VCaP (cell line): ENCODE results near the gene CNN2.

Experiments
- H3K27ac ChIP-seq: fragments of 450-650 bp; 2 replicates; pipeline ENCODE4 v1.5.1; 2017
- TF ChIP-seq, protein P1 (sequence below): fragments of 450-650 bp; conservative IDR thresholded peaks from 2 replicates; pipeline ENCODE4 v1.5.1; 2017; ENCODE audit warnings: mild to moderate bottlenecking, moderate library complexity

CNN2 gene

DNA sequence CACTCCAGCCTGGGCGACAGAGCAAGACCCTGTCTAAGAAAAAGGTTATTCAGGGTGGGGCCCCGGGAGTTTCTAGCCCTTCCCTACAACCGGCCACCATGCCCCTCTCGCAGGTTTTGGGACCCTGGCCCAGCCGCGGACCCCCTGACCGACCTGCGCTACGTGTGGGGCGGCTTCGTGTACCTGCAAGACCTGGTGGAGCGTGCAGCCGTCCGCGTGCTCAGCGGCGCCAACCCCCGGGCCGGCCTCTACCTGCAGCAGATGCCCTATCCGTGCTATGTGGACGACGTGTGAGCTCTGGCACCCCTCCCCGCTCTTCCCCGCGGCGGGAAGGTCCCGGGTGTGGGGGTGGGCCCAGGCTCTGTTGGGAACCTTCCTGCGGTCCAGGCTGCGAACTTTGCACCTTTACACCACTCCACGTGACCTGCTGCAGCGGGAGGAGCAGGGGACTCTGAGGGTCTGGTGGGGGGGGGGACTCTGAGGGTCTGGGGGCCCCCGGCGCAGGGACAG lies 19.8 kb downstream of the CNN2 start:
- TF ChIP-seq, protein P1, sequence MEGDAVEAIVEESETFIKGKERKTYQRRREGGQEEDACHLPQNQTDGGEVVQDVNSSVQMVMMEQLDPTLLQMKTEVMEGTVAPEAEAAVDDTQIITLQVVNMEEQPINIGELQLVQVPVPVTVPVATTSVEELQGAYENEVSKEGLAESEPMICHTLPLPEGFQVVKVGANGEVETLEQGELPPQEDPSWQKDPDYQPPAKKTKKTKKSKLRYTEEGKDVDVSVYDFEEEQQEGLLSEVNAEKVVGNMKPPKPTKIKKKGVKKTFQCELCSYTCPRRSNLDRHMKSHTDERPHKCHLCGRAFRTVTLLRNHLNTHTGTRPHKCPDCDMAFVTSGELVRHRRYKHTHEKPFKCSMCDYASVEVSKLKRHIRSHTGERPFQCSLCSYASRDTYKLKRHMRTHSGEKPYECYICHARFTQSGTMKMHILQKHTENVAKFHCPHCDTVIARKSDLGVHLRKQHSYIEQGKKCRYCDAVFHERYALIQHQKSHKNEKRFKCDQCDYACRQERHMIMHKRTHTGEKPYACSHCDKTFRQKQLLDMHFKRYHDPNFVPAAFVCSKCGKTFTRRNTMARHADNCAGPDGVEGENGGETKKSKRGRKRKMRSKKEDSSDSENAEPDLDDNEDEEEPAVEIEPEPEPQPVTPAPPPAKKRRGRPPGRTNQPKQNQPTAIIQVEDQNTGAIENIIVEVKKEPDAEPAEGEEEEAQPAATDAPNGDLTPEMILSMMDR, result no peak
- H3K27ac ChIP-seq, result no peak overlapping the region

GRCh38 chr19:1046836-1047695 lies 20.7 kb downstream of the CNN2 start:
- no peak overlapping the region for H3K27ac ChIP-seq
- TF ChIP-seq, protein P1, result no peak

DNA sequence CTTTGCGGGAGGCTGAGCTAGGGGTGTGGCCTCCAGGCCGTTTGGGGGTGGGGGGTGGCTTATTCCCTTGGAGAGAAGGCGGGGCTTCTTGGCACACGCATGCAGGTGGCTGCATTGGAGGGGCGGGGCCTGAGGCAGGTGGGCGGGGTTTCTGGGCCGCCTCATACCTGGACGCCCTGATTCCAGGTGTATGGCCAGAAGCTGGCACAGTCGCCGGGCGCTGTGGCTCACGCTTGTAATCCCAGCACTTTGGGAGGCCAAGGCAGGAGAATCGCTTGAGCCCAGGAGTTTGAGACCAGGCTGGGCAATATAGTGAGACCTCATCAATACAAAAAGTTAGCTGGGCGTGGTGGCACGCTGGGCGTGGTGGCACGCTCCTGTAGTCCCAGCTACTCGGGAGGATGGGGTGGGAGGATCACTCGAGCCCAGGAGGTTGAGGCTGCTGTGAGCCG lies 21.3 kb downstream of the CNN2 start:
- H3K27ac ChIP-seq, result no peak overlapping the region
- TF ChIP-seq, protein P1, result no peak

GRCh38 chr19:1049106-1049505 lies 22.7 kb downstream of the CNN2 start:
- H3K27ac ChIP-seq, result no peak overlapping the region
- TF ChIP-seq, protein P1, result no peak

GRCh38 chr19:1049800-1050199 lies 23.4 kb downstream of the CNN2 start:
- TF ChIP-seq, protein P1, result no peak

DNA sequence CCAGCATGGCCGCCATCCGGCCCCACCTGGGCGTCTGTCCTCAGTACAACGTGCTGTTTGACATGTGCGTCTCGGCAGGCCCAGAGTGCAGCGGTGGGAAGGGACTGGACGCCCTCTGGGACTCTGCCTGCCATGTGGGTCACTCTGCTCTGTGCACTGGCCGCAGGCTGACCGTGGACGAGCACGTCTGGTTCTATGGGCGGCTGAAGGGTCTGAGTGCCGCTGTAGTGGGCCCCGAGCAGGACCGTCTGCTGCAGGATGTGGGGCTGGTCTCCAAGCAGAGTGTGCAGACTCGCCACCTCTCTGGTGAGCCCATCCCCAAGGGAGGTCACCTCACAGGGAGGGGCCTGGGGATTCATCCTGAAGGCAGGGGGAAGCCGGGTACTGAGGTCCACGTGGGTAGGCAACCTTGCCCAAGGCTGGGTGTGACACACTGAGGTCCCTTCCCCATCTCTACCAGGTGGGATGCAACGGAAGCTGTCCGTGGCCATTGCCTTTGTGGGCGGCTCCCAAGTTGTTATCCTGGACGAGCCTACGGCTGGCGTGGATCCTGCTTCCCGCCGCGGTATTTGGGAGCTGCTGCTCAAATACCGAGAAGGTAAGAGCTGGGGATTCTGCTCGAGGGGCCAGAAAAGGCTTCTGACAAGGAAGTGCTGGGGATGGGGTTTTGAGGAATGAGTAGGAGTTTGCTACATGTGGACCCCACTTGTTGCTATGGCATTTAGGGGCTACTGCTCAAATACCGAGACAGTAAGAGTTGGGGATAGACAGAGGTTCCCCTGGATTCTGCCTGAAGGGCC lies 24.8 kb downstream of the CNN2 start:
- TF ChIP-seq, protein P1, result no peak
- no peak overlapping the region for H3K27ac ChIP-seq

More at GRCh38 chr19:1049800-1050199, 23.4 kb downstream of the CNN2 start:
- no peak overlapping the region for H3K27ac ChIP-seq

- TF ChIP-seq, protein P1, result no peak
- no peak overlapping the region for H3K27ac ChIP-seq
These were observed 25.4 kb downstream of the CNN2 start for GRCh38 chr19:1051791-1052190.
